Stimulated activated CD8-positive, alpha-beta memory T cell treated with anti-CD3 and anti-CD28 coated beads, Interleukin-4, amount 100 ng/mL, for 1 hour (primary cell): Measurements from ENCODE around the gene TERT.

Experiments
- DNase-seq, 2 donors: peaks; one replicate each; pipeline ENCODE4 v3.0.0-alpha.2; 2020; ENCODE audit warnings: low read depth in 2 of 2, low spot score in 1 of 2

The TERT gene

DNA sequence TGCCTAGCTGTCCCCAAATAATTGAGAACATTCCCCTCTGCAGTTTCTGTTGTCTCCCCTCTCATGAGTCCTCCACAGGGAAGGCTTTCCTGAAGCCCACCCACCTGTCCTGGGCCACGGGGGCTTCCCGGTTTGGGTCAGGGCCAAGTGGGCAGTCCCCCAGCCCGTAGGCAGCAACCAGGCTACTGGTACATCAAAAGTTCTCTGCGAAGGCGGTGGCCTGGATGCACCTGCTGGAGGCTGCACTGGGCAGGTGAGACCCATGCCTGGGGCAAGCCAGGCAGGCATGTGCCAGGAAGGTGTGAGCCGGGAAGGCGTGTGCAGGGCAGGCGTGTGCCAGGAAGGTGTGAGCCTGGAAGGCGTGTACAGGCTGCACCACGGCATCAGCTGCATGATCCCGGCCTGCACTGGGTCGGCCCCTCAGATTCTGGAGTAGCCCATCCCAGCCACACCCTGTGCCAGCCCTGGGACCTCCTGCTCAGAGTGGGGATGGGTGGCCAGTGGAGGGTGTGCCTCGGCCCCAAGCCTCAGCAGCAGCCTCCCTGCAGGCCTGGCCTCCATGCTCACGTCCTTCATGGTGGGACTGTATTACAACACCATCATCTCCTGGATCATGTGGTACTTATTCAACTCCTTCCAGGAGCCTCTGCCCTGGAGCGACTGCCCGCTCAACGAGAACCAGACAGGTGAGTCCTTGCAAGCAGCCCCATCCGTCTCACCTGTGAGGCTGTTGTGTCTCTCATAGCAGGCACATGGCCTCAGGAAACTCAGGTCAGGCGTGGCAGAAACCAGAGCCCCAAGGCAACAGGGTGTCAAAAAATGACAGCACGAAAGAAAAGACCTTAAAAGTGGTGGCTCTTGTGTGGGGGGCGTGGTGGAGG lies 84.7 kb downstream of the TERT start:
- no peak for DNase-seq

- no peak for DNase-seq
Observed at GRCh38 chr5:1209489-1209852, 85.4 kb downstream of the TERT start.

DNA sequence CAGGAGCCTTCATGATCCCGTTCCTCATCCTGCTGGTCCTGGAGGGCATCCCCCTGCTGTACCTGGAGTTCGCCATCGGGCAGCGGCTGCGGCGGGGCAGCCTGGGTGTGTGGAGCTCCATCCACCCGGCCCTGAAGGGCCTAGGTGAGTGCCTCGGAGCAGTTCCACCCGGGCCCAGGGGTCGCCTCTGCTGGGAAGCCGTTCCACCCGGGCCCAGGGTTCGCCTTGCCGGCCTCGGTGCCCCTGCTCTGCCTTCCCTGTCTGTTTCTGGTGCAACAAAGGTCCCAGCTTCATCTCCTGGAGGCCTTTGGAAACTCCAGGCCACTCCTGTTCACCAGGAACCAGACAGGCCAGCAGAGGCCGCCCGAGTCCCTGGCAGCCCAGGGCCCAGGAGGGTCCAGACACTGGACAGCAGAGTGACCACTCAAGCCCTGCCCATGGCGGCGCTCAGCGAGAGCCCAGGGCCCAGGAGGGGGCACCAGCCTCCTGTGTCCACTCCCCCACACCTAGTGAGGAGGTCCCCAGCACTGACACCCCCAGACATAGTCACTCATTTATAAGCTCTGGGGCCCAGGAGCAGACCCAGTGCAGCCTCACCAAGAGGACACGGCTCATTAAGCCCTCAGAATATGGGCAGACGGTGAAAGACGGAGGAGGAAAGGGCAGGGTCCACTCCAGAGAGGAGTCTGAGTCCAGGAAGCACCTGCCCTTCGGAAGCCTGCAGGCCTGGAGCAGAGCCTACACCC lies 86.0 kb downstream of the TERT start:
- DNase-seq, result no peak

- DNase-seq, result no peak
Observed at GRCh38 chr5:1208221-1208742, 86.6 kb downstream of the TERT start.

DNA sequence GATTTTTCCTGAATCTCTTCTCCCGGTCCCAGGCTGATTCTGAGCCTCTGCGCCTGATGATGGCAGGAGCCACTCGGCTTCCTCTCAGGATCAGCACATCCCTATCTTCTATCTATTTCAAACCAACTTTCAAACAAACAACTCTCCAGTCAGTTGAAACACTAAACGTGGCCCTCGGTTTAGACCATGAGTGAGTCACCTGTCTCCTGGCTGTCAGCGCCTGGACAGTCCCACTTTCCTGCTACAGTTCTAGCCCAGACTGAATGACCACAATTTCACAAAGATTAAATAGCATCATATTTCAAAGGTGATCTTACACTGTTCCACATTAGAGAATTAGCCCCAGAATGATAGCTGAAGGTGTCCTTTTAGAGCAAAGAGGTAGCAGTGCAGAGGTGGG lies 87.3 kb downstream of the TERT start:
- no peak for DNase-seq

DNA sequence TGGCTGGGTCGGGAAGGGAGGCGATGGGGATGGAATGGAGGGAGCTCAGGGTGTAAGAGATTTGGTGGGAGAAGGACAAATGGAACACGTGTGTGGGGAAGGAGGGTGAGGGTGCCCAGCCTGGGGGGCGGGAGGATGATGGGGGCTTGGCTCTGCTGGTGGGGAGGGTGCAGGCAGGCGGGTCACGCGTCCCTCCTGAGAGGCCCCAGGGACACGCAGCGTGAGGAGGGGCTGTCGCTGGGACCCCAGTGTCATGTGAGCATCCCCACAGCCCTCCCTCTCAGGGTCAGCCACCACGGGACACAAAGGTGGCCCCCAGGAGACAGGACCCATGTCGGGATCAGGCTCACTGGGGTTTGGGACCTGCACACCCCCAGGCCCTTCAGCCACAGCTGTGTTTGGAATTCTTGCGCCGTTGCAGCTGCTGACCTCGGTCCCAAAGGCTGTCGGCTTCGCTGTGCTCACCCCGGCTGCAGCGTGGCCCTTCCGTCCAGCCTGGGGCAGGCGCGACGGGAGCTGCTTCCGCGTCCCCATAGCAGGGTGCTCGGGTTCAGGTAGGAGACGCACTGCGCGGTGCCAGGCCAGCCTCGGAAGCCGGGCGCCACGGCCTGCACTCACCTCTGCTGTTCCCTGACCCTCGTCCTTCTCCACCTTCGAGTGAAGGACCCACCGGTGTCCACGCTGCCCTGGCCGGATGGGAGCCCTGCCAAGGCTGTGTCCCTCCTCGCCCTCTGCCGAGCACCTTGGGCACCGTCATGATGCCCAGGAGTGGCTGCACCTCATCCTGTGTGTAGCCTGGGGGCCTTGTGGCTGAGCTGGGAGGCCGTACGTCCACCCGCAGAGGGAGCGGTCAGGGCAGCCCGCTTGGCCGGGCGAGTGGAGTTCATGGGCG lies 88.1 kb downstream of the TERT start:
- DNase-seq, result no peak

GRCh38 chr5:1205255-1206180 lies 89.3 kb downstream of the TERT start:
- DNase-seq, result no peak

- no peak for DNase-seq
Observed at GRCh38 chr5:1204693-1205242, 90.1 kb downstream of the TERT start.

DNA sequence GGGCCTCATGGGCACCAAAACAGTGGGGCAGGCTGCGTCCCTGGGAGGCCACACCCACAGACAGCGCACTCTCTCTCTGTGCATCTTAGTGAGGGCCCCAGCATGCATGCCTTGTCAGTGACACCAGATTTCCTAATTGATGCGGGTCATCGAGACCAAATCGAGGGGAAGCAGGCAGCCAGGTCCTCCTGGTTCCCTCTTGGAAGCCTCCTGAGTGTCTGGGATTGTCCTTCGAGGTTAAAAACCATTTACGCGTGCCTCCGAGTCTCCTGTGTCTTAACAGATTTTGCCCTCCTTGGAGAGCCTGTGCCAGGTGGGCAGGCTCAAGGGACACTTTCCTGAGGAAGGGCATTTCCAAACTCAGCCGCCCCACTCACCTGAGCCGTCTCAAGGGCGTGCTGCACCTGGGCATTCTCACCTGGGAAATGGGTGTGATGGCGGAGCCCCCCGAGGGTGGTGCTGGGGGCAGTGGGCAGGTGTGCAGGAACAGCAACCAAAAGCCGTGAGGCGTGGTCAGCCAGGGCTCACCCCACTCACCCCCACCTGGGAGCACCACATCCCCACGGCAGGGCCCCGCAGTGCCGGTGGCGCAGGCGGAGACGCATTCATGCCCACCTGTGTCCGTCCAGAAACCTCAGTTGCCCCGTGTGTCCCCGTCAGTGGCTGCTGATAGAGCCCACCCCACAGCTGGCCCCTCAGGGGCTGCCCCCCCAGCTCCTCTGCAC lies 90.7 kb downstream of the TERT start:
- no peak for DNase-seq

DNA sequence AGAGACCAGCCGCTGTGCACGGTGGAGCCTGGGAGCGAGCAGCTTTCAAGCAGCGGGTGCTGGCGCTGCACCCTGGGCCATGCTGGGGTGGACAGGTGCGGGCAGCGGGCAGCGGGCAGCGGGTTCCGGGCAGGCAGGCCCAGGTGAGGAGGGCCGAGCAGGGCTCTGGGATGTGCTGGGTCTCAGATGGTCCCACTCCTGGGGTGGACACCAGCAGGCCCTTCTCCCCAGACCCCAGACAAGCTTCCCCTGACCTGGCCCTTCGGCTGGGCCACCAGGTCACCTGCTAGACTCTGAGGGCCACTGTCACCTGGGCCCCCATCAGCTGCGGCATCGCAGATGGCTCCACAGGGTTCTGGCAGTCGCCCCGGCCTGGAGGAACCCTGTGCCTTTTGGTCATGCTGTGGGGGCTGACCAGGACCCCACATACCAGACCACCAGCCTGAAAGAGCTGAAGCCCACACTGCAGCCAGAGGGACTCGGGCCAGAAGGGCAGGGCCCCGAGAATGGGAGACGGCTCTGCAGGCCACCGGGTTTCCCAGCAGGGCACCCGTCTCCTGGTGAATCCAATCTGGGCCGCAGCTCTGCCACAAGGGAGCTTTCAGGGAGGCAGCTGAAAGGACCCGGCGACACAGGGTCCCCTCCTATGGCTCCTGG lies 91.4 kb downstream of the TERT start:
- no peak for DNase-seq
